Measurements from ENCODE around the gene SLC1A4. TPM values are rescaled to one million over a fixed set of nuclear protein-coding genes. Genes with fewer than 3 reads are reported as not detected.
A peak's percentile ranks its signal among the peaks of the same experiment; 100 is the strongest.

The SLC1A4 gene
- total and polyA plus RNA-seq, 7 donors: 3.4 to 50.3 (median 13.9) TPM

GRCh38 chr2:64990876-64991275, 1.7 kb downstream of the SLC1A4 start:
- Histone ChIP-seq H3K27ac (peak overlapping the region; percentile 100), H3K4me1 (peaks cover 27% of the 10 kb centered on the region), H3K4me3 (peak overlapping the region; percentile 98), H3K9me3 (no peaks in the 10 kb centered on the region), H3K27me3 (ENCODE audit: insufficient read depth in 3 of 3, low read length in 2 of 3) (no peaks in the 10 kb centered on the region), H3K36me3 (ENCODE audit: insufficient read depth in 1 of 2, low read depth in 1 of 2) (peaks cover 0 to 6% of the 10 kb centered on the region in 2 donors)
- 14 to 84% (median 31%) methylated on average over 1 of the region's 1 CpG for WGBS, 3 donors
- no peak for DNase-seq
- ATAC-seq: no peak
- intact Hi-C loops (cut with DNase I): loop anchor here in 1 of 2 donors (5.0 kb wide), 2 partner anchors 49 to 74 kb away; no protein-coding TSS in a partner anchor
- TF ChIP-seq, protein P1, sequence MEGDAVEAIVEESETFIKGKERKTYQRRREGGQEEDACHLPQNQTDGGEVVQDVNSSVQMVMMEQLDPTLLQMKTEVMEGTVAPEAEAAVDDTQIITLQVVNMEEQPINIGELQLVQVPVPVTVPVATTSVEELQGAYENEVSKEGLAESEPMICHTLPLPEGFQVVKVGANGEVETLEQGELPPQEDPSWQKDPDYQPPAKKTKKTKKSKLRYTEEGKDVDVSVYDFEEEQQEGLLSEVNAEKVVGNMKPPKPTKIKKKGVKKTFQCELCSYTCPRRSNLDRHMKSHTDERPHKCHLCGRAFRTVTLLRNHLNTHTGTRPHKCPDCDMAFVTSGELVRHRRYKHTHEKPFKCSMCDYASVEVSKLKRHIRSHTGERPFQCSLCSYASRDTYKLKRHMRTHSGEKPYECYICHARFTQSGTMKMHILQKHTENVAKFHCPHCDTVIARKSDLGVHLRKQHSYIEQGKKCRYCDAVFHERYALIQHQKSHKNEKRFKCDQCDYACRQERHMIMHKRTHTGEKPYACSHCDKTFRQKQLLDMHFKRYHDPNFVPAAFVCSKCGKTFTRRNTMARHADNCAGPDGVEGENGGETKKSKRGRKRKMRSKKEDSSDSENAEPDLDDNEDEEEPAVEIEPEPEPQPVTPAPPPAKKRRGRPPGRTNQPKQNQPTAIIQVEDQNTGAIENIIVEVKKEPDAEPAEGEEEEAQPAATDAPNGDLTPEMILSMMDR (IDR thresholded peaks at IDR 0.05): no peak

DNA sequence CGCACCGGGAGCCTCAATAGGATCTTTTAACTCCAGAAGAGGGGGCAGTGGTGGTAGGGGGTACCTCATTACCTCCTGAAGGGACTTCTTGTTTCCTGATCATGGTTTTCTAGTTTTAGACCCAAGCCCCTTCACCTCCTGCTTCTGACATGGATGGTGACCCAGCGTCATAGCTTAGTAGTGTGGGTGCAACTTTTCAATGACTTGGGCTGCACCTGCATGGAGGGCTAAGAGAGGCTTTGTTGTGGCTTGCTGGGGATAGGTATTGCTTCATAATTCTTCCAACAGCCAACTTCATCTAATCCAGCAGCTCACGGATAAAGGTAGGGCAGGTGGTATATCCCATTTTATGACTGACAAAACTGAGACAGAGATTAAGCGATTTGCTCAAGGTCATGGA, 3.0 kb downstream of the SLC1A4 start:
- ATAC-seq (no peak), DNase-seq (no peak)
- intact Hi-C loops (cut with DNase I): loop anchor here in 1 of 2 donors (5.0 kb wide), 2 partner anchors 50 to 75 kb away; no protein-coding TSS in a partner anchor
- H3K9me3 ChIP-seq: no peaks in the 10 kb centered on the region
- WGBS, 3 donors: 83 to 98% (median 88%) methylated on average over 5 of the region's 5 CpGs
- H3K27me3 ChIP-seq (ENCODE audit: insufficient read depth in 3 of 3, low read length in 2 of 3): no peaks in the 10 kb centered on the region
- H3K4me3 ChIP-seq: peak overlapping the region; percentile 98
- peak overlapping the region; percentile 53 for H3K27ac ChIP-seq
- H3K36me3 ChIP-seq (ENCODE audit: insufficient read depth in 1 of 2, low read depth in 1 of 2): peaks cover 0 to 6% of the 10 kb centered on the region in 2 donors
- peaks cover 25% of the 10 kb centered on the region for H3K4me1 ChIP-seq
- TF ChIP-seq, protein P1 (IDR thresholded peaks at IDR 0.05): no peak

- Histone ChIP-seq H3K9me3 (no peaks in the 10 kb centered on the region), H3K4me3 (peak overlapping the region; percentile 98), H3K27ac (peak overlapping the region; percentile 53), H3K4me1 (peaks cover 28% of the 10 kb centered on the region), H3K27me3 (ENCODE audit: insufficient read depth in 3 of 3, low read length in 2 of 3) (no peaks in the 10 kb centered on the region), H3K36me3 (ENCODE audit: insufficient read depth in 1 of 2, low read depth in 1 of 2) (peaks cover 0 to 6% of the 10 kb centered on the region in 2 donors)
- DNase-seq (no peak), ATAC-seq (no peak)
- TF ChIP-seq, protein P1 (IDR thresholded peaks at IDR 0.05): no peak
- intact Hi-C loops (cut with DNase I): loop anchor here in 1 of 2 donors (5.0 kb wide), 2 partner anchors 51 to 76 kb away; no protein-coding TSS in a partner anchor
- 28 to 73% (median 45%) methylated on average over 4 of the region's 4 CpGs for WGBS, 3 donors
These were observed 3.8 kb downstream of the SLC1A4 start for GRCh38 chr2:64992990-64993389.

DNA sequence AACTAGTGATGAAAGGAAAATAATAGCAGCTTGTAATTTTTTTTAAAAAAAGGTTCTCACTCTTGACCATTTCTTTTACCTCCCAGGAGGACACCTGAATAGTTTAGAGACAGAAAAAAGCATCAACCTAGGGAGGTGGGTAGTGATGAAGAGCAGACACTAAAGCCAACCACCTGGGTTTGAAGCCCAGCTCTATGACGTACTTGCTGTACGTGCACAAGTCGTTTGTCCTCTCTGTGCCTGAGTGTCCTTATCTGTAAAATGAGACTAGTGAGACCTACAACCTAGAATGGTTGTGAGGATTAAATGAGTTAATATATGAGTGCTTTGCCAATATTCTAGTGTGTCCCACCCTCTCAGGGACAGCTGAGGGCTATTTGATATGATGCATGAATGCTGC, 5.8 kb downstream of the SLC1A4 start:
- H3K4me1 ChIP-seq: peaks cover 44% of the 10 kb centered on the region

More for the DNA sequence above, 5.8 kb downstream of the SLC1A4 start:
- Histone ChIP-seq H3K4me3 (no peak overlapping the region), H3K36me3 (ENCODE audit: insufficient read depth in 1 of 2, low read depth in 1 of 2) (peaks cover 0 to 6% of the 10 kb centered on the region in 2 donors), H3K27me3 (ENCODE audit: insufficient read depth in 3 of 3, low read length in 2 of 3) (no peaks in the 10 kb centered on the region), H3K27ac (no peak overlapping the region), H3K9me3 (no peaks in the 10 kb centered on the region)
- DNase-seq (no peak), ATAC-seq (no peak)
- TF ChIP-seq, protein P1 (IDR thresholded peaks at IDR 0.05): no peak
- intact Hi-C loops (cut with DNase I): loop anchor here in 1 of 2 donors (5.0 kb wide), 1 partner anchor 42 kb away; no protein-coding TSS in a partner anchor
- 55 to 97% (median 58%) methylated on average over 3 of the region's 3 CpGs for WGBS, 3 donors
